HG02981 (cell line): ENCODE data around the gene MINDY2.
"Not testable (repeated sequence)": the region's sequence is repeated elsewhere in the genome, so short reads cannot be mapped to it uniquely, and the experiment has no call there.

Experiments
- ATAC-seq: cut with Tn5 transposase; IDR thresholded peaks from one replicate; pipeline ENCODE4 v1.9.1; 2021; ENCODE audit warnings: mild to moderate bottlenecking, moderate library complexity; ENCODE audit not compliant: unreplicated experiment

MINDY2 gene

DNA sequence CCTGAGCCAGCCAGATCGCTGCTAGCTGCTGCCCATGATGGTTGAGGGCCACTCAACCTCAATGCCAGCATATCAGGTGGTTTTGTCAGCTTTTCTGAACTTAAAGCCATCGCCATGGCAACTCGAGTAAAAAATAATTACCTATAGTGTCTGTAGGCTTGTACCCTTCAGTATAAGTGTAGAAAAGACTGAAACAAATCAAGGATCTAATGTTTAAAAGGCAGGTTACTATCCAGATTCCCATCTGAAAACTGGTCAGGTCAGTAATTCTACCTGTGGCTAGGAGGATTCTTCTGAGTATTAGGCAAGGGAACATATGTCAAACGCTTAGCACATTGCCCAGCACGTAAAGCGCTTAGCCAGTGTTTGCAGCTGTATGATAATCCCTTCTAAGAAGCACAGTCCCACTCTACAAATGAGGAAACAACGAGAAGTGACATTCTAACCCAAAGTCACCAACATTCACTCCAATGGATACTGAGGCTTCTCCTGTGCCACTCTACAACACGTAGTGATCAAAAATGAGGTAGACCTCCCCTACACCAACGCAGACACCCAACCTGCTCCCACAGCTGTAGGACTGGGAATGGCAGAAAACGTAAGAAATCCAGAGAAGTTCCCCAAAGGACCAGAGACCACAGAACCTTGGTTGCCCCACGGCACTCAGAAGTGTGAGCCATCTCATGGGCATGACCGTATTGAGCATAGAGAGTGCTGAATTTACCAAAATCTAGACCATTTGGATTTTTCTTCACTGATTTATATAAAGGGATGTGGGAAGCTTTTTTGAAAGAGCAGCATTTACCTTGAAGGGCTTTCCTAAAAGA lies 107.1 kb downstream of the MINDY2 start:
- ATAC-seq = no peak

DNA sequence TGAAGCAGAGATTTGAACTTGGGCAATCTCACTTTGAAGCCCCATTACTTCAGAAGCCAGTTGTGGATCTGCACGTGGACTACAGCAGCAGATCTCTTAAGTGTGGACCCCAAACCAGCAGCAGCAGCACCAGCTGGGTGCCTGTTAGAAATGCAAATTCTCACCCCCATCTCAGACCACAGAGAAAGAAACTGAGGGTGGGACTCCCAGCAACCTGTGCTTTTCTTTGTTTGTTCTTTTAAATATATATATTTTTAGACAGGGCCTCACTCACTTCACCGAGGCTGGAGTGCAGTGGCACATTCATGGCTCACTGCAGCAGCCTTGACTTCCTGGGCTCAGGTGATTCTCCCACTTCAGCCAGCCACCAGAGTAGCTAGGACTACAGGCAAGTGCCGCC lies 109.2 kb downstream of the MINDY2 start:
- no peak for ATAC-seq

DNA sequence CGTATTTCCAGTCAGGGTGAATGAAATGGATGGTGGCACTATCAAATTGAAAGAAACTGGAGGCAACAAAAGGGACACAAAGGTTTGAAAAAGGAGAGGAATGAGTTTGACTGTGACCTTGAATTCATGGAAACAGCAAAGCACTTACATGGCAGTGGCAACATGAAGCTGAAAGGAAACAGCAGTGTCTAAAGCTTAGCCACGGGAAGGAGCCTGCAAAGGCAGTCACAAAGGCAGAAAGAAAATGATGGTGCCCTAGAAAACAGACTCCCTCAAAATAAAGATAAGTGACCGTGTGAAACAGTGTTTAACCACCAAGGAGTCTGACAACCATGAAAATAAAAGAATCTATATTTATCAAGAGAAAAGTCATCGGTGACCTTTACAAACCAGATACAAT lies 111.1 kb downstream of the MINDY2 start:
- no peak for ATAC-seq

DNA sequence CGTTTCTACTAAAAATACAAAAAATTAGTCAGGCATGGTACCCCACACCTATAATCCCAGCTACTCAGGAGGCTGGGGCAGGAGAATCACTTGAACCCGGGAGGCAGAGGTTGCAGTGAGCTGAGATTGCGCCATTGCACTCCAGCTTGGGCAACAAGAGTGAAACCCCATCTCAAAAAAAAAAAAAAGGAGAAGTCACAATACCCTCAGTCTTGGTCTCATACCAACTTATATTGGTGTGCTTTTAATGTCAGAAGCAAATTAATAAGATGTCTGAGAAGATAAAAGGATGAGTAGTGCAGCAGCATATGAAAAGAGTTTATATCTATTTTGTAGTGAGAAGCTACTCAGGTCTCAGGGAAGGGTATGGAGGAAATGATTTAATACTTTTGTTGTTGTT lies 112.8 kb downstream of the MINDY2 start:
- ATAC-seq = not testable (repeated sequence)

DNA sequence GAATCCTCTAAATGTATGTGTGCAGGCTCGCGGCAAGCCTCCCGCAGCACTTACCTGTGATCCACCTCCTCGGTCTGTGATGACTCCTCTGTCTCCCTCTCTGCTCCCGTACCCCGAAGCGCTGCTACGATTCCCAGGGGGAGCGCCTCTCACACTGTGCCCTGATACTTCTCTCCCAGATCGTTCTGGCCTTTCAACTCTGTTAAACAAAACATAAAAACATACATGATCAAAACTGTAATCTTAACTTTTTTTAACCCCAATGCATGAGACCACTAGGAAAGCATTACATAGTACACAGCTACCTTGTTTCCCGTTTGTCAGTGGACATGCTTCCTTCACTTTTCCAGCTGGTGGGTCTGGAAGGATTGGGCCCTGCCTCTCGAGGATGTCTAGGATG lies 115.8 kb downstream of the MINDY2 start:
- no peak for ATAC-seq

DNA sequence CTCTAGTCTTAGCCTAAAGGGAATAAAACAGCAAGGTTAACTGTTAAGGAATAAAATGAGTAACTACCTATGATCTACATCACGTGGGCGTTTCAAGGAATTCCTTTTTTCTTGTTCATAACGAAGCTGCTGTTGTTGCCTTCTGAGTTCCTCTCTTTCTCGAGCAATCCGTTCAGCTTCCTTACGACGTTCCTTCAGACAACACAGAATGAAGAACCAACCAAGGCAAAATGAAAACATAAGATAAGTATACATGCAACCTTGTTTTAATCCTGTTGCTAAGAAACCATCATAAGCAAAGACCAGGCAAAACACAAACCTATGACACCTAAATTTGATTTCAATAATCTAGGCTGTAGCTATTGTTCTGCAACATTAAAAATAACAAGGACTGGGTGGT lies 118.3 kb downstream of the MINDY2 start:
- ATAC-seq = no peak

DNA sequence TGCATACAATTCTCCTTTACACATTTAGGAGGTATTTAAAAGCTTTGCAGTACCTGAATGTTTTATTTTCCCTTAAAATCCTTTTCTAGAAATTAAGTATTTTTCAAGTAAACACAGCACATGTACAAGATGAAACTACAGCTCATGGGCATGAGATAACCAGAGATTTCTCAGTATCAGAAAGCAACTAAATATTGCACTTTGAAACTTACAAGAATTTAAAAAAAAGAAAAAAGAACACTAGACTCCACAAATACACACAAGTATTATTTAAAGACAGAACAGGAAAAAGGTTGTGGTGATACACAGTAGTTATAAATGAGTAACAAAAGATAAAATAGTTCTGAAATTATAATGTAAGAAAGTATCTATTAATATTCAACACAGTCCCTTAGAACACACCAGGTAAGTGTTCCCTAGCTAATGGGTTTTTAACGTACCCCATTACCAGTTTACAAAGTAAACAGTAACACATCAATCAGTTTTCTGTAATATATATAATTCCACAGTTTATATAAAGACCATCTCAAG lies 127.1 kb downstream of the MINDY2 start:
- no peak for ATAC-seq

DNA sequence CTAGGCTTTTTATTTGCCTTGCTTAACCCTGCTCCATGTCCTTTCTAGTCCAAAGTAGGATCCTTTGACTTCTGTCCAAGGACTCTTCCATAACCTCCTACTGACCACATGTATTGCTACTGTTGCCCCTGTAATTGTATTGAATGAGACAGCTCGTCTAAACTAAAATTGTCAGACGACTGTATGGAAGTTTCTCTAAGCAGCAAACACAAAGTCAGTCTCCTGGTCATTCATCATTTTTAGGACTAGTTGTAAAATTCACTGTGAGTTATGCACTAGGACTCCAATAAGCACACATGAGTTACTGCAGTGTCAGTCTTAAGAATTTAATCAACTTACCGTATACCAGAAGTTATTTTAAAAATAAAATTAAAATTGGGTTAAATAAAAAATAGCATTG lies 129.5 kb downstream of the MINDY2 start:
- no peak for ATAC-seq

DNA sequence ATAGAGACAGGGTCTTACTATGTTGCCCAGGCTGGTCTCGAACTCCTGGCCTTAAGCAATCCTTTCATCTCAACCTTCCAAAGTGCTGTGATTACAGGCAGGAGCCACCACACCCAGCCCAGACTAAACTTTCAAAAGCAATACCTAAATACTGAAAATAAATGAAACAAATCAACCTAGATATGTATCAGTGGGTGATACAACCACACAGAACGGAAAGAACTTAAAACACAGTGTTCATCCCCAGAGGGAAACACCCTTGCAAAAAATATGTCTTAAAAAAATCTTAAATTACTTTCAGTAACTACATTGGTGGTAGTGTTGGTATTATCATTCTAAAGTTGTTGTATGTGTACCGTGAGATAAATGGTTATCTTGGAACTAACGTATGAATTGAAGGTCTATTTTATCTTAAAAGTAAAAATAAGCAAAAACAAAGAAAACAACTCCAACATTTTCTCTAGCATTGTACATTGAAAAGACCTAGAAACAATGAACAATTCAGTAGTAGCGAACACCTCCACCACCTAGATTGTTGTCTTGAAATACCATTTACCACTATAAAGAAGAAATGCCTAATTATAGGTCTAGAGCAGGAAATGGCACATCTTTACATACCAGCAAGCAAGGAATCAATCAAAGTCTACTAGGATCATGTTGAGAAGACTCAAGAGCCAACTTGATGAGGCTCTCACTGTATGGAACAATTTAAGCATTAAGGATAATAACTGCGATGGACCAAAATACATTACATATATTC lies 137.6 kb downstream of the MINDY2 start:
- no peak for ATAC-seq

DNA sequence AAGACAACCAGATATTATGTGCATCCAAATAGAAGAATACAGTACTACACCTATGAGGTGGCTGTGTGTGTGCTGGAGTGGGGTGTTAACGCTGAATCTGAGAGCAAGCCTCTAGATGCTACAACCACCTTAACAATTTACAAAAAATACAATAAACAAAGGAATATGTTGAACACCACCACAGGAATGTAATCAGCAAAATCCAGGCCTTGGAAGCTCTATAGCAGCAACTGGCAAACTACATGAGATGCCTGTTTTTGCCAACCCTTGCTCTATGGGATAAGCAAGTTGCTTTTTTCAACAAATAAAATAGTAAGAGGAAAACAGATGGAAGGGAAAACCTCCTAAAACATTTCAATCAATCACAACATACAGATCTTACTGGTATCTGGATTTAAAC lies 138.5 kb downstream of the MINDY2 start:
- ATAC-seq = no peak

DNA sequence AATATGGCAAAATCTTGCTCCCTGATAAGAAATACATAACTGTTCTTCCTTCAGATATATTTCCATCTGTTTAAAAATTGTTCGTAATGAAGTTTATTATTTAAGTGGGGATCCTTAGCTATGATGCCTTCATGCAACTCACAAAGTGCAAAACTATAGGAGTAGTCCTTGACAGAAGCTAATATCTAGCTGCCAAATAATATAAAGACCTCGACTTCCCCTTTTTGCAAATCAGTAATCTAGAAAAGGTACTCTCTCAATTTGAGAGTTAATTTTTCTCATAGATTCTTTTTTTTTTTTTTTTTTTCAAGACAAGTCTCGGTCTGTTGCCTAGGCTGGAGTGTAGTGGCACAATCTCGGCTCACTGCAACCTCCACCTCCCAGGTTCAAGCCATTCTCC lies 139.4 kb downstream of the MINDY2 start:
- no peak for ATAC-seq
